ENCODE data around the gene ADARB2.

DNA sequence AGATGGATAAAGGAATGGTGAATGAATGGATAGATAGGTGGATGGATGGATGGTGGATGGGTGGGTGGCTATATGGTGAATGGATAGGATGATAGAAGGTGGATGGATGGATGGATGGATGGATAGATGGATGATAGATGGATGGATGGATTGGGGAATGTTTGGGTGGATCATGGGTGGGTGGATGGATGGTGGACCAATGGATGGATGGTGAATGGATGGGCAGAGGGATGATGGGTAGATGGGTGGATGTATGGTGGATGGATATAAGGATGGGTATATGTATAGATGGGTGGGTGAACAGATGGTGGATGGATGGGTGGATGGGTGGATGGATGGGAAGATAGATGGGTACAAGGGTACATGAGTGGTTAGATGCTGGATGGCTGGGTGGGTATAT lies 322.4 kb downstream of the ADARB2 start:
- TF ChIP-seq, protein P1, sequence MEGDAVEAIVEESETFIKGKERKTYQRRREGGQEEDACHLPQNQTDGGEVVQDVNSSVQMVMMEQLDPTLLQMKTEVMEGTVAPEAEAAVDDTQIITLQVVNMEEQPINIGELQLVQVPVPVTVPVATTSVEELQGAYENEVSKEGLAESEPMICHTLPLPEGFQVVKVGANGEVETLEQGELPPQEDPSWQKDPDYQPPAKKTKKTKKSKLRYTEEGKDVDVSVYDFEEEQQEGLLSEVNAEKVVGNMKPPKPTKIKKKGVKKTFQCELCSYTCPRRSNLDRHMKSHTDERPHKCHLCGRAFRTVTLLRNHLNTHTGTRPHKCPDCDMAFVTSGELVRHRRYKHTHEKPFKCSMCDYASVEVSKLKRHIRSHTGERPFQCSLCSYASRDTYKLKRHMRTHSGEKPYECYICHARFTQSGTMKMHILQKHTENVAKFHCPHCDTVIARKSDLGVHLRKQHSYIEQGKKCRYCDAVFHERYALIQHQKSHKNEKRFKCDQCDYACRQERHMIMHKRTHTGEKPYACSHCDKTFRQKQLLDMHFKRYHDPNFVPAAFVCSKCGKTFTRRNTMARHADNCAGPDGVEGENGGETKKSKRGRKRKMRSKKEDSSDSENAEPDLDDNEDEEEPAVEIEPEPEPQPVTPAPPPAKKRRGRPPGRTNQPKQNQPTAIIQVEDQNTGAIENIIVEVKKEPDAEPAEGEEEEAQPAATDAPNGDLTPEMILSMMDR (IDR thresholded peaks at IDR 0.05): no peak
- TF ChIP-seq POLR2A (IDR thresholded peaks at IDR 0.05) (no peak), POLR2AphosphoS5 (IDR thresholded peaks at IDR 0.05) (no peak), EP300 (IDR thresholded peaks at IDR 0.05; ENCODE audit: low read depth) (no peak)
